ENCODE measurements around the gene MINDY3.

Gene MINDY3

DNA sequence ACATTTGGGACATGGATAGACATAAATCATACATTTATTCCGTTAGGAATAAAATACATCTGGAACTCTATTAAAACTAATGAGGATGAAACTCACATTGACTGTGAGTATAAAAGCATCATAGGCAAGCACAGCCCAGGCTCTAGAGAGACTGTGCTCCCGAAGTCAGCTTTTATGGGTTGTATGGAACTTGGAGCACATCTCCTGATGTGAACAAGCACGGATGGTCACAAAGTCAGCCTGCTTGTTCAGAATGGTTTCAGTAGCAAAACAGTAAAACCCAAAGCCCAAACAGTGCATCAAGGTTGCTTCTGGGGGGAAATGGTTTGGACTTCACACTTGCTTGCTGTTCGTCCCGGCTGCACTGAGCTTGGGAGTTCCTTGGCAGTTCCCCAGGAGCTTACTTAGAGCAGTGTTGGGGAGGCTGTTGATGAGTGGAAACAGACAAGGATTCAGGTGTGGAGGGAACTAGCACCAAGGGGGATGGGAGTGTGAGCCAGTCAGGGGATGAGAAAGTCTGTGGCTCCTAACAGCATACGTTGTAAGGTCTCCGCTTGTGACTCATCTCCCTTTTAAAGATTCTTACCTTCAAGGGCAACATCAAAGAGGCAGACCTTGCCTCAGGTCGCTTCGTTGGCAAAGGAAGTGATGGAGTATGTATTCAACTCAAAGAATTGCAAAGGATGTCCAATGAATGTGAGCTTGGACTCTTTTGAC lies 120.9 kb downstream of the MINDY3 start:
- TF ChIP-seq, protein P1, sequence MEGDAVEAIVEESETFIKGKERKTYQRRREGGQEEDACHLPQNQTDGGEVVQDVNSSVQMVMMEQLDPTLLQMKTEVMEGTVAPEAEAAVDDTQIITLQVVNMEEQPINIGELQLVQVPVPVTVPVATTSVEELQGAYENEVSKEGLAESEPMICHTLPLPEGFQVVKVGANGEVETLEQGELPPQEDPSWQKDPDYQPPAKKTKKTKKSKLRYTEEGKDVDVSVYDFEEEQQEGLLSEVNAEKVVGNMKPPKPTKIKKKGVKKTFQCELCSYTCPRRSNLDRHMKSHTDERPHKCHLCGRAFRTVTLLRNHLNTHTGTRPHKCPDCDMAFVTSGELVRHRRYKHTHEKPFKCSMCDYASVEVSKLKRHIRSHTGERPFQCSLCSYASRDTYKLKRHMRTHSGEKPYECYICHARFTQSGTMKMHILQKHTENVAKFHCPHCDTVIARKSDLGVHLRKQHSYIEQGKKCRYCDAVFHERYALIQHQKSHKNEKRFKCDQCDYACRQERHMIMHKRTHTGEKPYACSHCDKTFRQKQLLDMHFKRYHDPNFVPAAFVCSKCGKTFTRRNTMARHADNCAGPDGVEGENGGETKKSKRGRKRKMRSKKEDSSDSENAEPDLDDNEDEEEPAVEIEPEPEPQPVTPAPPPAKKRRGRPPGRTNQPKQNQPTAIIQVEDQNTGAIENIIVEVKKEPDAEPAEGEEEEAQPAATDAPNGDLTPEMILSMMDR (IDR thresholded peaks at IDR 0.05; ENCODE audit: extremely low read depth, insufficient read depth, missing control alignments), result no peak
- in situ Hi-C loops (cut with MboI; ENCODE audit: low pct_unique_long_range_greater_than_20kb, low sequenced_read_pairs, unreplicated experiment), result loop anchor here (25.0 kb wide), 1 partner anchor 302 kb away; no protein-coding TSS in a partner anchor
- no peak for DNase-seq (ENCODE audit: low spot score)

- TF ChIP-seq, protein P1 (IDR thresholded peaks at IDR 0.05; ENCODE audit: extremely low read depth, insufficient read depth, missing control alignments), result no peak
- no peak for DNase-seq (ENCODE audit: low spot score)
- in situ Hi-C loops (cut with MboI; ENCODE audit: low pct_unique_long_range_greater_than_20kb, low sequenced_read_pairs, unreplicated experiment), result loop anchor here (25.0 kb wide), 1 partner anchor 301 kb away; no protein-coding TSS in a partner anchor
Observed at GRCh38 chr10:15738270-15738925, 121.9 kb downstream of the MINDY3 start.

DNA sequence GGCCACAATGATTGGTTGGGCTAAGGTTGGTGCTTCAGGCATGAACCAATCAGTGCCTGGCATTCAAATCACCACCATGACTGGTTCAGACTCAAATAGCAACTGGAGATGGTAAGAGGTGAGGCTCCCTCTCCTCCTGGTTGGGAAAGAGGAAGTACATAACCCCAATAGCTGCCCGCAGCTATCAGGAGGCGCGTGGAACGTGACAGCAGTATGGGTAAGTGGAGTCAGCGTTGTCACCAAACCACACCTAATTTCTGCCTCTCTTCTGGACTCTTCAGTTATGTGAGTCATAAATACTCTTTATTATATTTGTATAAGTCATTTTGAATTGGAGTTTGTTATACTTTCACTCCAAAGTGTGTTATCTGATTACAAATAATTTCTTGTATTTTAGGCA lies 122.7 kb downstream of the MINDY3 start:
- DNase-seq (ENCODE audit: low spot score), result no peak
- TF ChIP-seq, protein P1 (IDR thresholded peaks at IDR 0.05; ENCODE audit: extremely low read depth, insufficient read depth, missing control alignments), result no peak
- in situ Hi-C loops (cut with MboI; ENCODE audit: low pct_unique_long_range_greater_than_20kb, low sequenced_read_pairs, unreplicated experiment), result loop anchor here (25.0 kb wide), 1 partner anchor 300 kb away; no protein-coding TSS in a partner anchor

GRCh38 chr10:15735763-15736162 lies 124.5 kb downstream of the MINDY3 start:
- in situ Hi-C loops (cut with MboI; ENCODE audit: low pct_unique_long_range_greater_than_20kb, low sequenced_read_pairs, unreplicated experiment), result loop anchor here (25.0 kb wide), 1 partner anchor 298 kb away; no protein-coding TSS in a partner anchor
- TF ChIP-seq, protein P1 (IDR thresholded peaks at IDR 0.05; ENCODE audit: extremely low read depth, insufficient read depth, missing control alignments), result no peak
- no peak for DNase-seq (ENCODE audit: low spot score)

DNA sequence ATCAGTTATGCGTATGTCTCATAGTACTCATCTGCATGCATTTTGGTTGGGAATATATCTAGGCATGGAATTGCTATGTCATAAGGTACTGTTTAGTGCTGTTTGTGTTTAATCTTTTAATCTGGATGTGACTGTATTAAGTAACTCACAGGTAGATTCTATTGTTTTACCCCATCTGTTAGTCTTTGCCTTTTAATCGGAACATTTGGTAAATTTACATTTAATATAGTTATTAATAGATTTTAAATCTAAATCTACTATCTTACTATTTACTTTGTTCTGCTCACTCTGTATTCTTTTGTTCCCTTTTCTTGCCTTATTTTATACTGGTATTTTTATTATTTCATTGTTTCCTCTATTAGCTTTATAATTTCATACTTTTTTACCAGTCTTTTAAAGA lies 130.0 kb downstream of the MINDY3 start:
- in situ Hi-C loops (cut with MboI; ENCODE audit: low pct_unique_long_range_greater_than_20kb, low sequenced_read_pairs, unreplicated experiment), result loop anchor here (25.0 kb wide), 1 partner anchor 293 kb away; no protein-coding TSS in a partner anchor
- DNase-seq (ENCODE audit: low spot score), result no peak
- TF ChIP-seq, protein P1 (IDR thresholded peaks at IDR 0.05; ENCODE audit: extremely low read depth, insufficient read depth, missing control alignments), result no peak

DNA sequence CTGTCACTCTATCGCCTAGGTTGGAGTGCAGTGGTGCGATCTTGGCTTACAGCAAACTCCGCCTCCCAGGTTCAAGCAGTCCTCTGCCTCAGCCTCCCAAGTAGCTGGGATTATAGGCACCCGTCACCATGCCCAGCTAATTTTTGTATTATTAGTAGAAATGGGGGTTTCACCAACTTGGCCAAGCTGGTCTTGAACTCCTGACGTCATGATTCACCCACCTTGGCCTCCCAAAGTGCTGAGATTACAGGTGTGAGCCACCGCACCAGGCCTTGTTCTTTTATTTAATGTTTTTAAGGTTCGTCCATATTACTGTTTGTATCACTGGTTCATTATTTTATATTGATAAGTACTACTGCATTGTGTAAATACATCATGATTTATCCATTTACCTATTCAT lies 130.4 kb downstream of the MINDY3 start:
- TF ChIP-seq, protein P1 (IDR thresholded peaks at IDR 0.05; ENCODE audit: extremely low read depth, insufficient read depth, missing control alignments), result no peak
- DNase-seq (ENCODE audit: low spot score), result no peak
- in situ Hi-C loops (cut with MboI; ENCODE audit: low pct_unique_long_range_greater_than_20kb, low sequenced_read_pairs, unreplicated experiment), result loop anchor here (25.0 kb wide), 1 partner anchor 293 kb away; no protein-coding TSS in a partner anchor

All from GM13977 (cell line).